Common myeloid progenitor, CD34-positive (primary cell): Measurements from ENCODE around the gene ERC2.

Source experiments
- CTCF ChIA-PET: fragments of 350-600 bp; sonication (Branson Sonifier 250); formaldehyde crosslinking; loops from one replicate; lab custom pipeline; 2021; ENCODE audit warnings: antibody characterized with exemption; lab: Charles Lee
- POLR2A ChIA-PET: fragments of 350-600 bp; sonication (Branson Sonifier 250); formaldehyde crosslinking; loops from one replicate; lab custom pipeline; 2021; ENCODE audit warnings: antibody characterized with exemption; lab: Charles Lee
- DNase-seq, 3 donors: peaks; one replicate each; pipeline versions ENCODE4 v3.0.0 to v3.0.0-alpha.2; 2013
- H3K27ac ChIP-seq, 2 experiments: 1 replicate in 1 of 2; 2 replicates in 1 of 2; pipeline ENCODE4 v1.7.0; 2013; ENCODE audit warnings: inconsistent platforms in 2 of 2, low read length in 2 of 2, mild to moderate bottlenecking in 2 of 2, low read depth in 1 of 2, moderate library complexity in 1 of 2; ENCODE audit not compliant: severe bottlenecking in 2 of 2, insufficient read depth in 1 of 2, poor library complexity in 1 of 2
- H3K27me3 ChIP-seq, 5 experiments: replicated peaks in 2 of 5; 1 replicate in 3 of 5; 2 replicates in 2 of 5; pipeline versions ENCODE4 v1.6.1 to v1.7.0; 2013; ENCODE audit warnings: low read length in 4 of 5, mild to moderate bottlenecking in 2 of 5, moderate library complexity in 2 of 5, inconsistent platforms in 1 of 5; ENCODE audit not compliant: insufficient read depth in 5 of 5, control insufficient read depth in 4 of 5
- H3K36me3 ChIP-seq, 4 experiments: 1 replicate in 2 of 4; 2 replicates in 2 of 4; pipeline versions ENCODE4 v1.6.1 to v1.7.0; 2013; ENCODE audit warnings: low read length in 3 of 4, control low read depth in 1 of 4, mild to moderate bottlenecking in 1 of 4; ENCODE audit not compliant: control insufficient read depth in 4 of 4, insufficient read depth in 4 of 4
- H3K4me1 ChIP-seq, 4 experiments: 1 replicate in 3 of 4; 2 replicates in 1 of 4; pipeline versions ENCODE4 v1.6.1 to v1.7.1; 2013; ENCODE audit warnings: low read length in 3 of 4, mild to moderate bottlenecking in 3 of 4, control low read depth in 1 of 4, inconsistent platforms in 1 of 4, moderate library complexity in 1 of 4; ENCODE audit not compliant: control insufficient read depth in 4 of 4, insufficient read depth in 4 of 4; ENCODE audit errors: control extremely low read depth in 1 of 4
- H3K4me3 ChIP-seq, 7 experiments: 1 replicate in 4 of 7; 2 replicates in 3 of 7; pipeline versions ENCODE4 v1.5.1 to v1.7.0; 2013; ENCODE audit warnings: mild to moderate bottlenecking in 7 of 7, low read length in 6 of 7, moderate library complexity in 6 of 7, inconsistent platforms in 2 of 7, low read depth in 2 of 7, control low read depth in 1 of 7; ENCODE audit not compliant: insufficient read depth in 4 of 7, control insufficient read depth in 1 of 7; ENCODE audit errors: extremely low read depth in 1 of 7
- H3K9me3 ChIP-seq, 5 experiments: 1 replicate in 4 of 5; 2 replicates in 1 of 5; pipeline versions ENCODE4 v1.6.1 to v1.7.1; 2013; ENCODE audit warnings: low read length in 4 of 5, mild to moderate bottlenecking in 2 of 5, inconsistent platforms in 1 of 5, low read depth in 1 of 5, moderate library complexity in 1 of 5; ENCODE audit not compliant: control insufficient read depth in 4 of 5, insufficient read depth in 2 of 5; ENCODE audit errors: control extremely low read depth in 1 of 5
- WGBS: methylation state at CpG from one replicate; pipeline ENCODE4 v1.1.5; 2013; ENCODE audit not compliant: insufficient coverage; 5-methylcytosine and 5-hydroxymethylcytosine counted together

Gene ERC2

DNA sequence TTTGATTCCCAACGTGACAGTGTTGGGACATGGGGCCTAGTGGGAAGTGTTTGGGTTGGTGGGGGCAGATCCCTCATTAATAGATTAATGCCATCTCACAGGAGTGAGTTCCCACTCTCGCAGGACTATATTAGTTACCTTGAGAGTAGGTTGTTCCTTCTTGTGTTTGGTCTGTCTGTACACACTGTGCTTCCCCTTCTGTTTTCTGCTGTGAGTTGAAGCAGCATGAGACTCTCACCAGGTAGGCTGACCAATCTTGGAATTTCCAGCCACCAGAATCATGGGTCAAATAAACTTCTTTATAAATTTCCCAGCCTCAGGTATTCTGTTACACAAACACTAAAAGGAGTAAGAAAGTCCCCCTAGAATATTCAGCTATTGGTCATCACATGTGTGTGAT is 145.4 kb downstream of the ERC2 start:
- no peak overlapping the region for H3K4me3 ChIP-seq
- DNase-seq = no peak
- H3K27ac ChIP-seq = no peak overlapping the region
- no peaks in the 10 kb centered on the region for H3K9me3 ChIP-seq
- POLR2A ChIA-PET = no interaction called here
- H3K4me1 ChIP-seq = no peaks in the 10 kb centered on the region
- CTCF ChIA-PET = no interaction called here
- H3K27me3 ChIP-seq = peaks cover 0 to 2% (median 0%) of the 10 kb centered on the region in 5 experiments
- WGBS = 90% methylated on average over 2 of the region's 2 CpGs
- H3K36me3 ChIP-seq = no peaks in the 10 kb centered on the region

DNA sequence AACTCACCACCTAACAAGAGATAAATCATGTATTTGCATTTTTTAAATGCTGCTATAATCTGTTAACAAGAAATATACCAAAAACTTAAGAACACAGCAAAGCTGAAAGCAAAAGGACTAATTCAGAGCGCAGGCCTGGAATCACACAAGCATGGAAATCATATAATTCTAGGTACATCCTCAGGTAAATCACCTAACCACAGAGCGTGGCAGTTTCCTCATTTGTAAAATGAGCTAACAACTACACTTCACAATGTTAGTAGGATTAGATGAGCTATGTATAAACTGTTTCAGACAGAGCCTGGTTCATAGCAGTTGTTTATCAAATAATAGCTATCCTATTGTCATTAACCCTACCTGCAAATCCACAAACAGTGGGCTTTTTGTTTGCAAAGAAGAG is 146.4 kb downstream of the ERC2 start:
- DNase-seq = peak in 1 of 3 donors; percentile 16
- H3K27me3 ChIP-seq = no peaks in the 10 kb centered on the region
- no CpG with 5 or more reads among the region's 2 CpGs for WGBS
- H3K27ac ChIP-seq = no peak overlapping the region
- no peaks in the 10 kb centered on the region for H3K9me3 ChIP-seq
- CTCF ChIA-PET = no interaction called here
- H3K36me3 ChIP-seq = no peaks in the 10 kb centered on the region
- H3K4me1 ChIP-seq = no peaks in the 10 kb centered on the region
- no peak overlapping the region for H3K4me3 ChIP-seq
- POLR2A ChIA-PET = no interaction called here

DNA sequence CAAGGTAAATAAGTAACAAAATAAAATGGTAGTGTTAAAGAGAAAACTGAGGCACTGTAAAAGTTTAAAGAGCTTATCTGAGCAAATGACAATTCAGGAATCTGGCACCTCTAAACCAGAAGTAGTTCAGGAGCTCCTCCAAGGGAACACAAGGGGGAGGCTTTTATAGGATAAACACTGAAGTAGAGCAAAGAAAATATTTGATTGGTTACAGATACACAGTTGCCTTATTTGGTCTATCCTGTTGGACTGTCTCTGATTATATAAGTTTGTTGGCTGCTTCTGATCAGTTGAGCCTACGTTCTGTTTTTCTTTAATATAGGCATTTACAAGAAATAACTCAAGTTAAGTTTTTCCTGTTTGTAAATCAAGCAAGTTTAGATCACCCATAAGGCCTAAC is 146.9 kb downstream of the ERC2 start:
- CTCF ChIA-PET = no interaction called here
- POLR2A ChIA-PET = no interaction called here
- Histone ChIP-seq H3K4me3 (no peak overlapping the region), H3K27me3 (no peaks in the 10 kb centered on the region), H3K27ac (no peak overlapping the region), H3K36me3 (no peaks in the 10 kb centered on the region), H3K9me3 (no peaks in the 10 kb centered on the region), H3K4me1 (no peaks in the 10 kb centered on the region)
- no CpG with 5 or more reads among the region's 1 CpG for WGBS
- no peak for DNase-seq

DNA sequence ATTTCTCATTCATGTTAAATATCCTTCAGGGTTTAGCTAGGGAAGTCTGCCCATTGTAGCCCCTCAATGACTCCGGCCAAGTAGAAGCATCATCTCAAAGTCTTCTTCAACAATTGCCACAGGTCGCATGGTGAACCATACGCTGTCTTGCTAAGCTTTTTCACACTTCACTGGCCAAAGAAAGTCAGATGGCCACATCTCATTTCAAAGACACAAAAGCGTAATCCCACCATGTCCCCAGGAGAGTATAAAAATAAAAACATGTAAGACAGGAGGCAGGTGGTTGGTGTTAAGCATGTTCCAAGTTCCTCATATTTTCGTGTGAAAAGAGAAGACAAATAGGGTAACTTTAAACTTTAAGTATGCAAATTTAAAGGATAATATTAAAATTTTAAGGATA is 147.4 kb downstream of the ERC2 start:
- DNase-seq = no peak
- Histone ChIP-seq H3K4me3 (no peak overlapping the region), H3K27me3 (no peaks in the 10 kb centered on the region), H3K36me3 (no peaks in the 10 kb centered on the region), H3K27ac (no peak overlapping the region), H3K9me3 (no peaks in the 10 kb centered on the region), H3K4me1 (no peaks in the 10 kb centered on the region)
- POLR2A ChIA-PET = no interaction called here
- CTCF ChIA-PET = no interaction called here
- 83% methylated on average over 4 of the region's 5 CpGs for WGBS

DNA sequence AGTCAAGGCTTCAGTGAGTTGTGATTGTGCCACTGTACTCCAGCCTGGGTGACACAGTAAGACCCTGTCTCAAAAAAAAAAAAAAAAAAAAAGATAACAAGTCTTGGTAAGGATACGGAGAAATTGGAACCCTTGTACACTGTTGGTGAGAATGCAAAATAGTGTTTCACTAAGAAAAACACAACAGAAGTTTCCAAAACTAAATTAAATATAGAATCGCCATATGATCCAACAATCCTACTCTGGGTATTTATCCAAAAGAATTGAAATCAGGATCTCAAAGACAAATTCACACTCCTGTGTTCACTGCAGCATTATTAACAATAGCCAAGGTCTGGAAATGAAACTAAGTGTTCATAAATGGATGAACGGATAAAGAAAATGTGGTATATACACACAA is 149.4 kb downstream of the ERC2 start:
- H3K4me1 ChIP-seq = no peaks in the 10 kb centered on the region
- no peaks in the 10 kb centered on the region for H3K27me3 ChIP-seq
- WGBS = 100% methylated on average over 1 of the region's 3 CpGs
- no peaks in the 10 kb centered on the region for H3K36me3 ChIP-seq
- ChIA-PET CTCF (no interaction called here), POLR2A (no interaction called here)
- H3K27ac ChIP-seq = no peak overlapping the region
- no peak for DNase-seq
- H3K4me3 ChIP-seq = no peak overlapping the region
- no peaks in the 10 kb centered on the region for H3K9me3 ChIP-seq

DNA sequence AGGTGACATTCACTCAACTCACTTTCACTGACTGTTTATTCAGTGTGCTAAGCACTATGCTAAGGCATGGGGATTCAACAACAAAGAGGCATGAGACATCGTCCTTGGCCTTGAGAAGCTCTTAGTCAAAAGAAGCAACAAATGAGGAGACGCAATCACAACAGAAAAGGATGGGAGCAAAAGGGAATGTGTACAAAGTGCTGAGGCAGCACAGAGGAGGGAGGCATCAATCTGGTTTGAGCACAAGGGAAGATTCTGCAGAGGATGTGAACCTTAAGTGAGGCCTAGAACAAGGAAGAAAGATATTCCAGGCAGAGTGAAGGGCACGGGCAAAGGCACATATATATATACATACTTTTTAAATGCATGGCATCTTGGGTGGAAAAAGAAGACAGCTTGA is 151.3 kb downstream of the ERC2 start:
- DNase-seq = no peak
- Histone ChIP-seq H3K4me1 (no peaks in the 10 kb centered on the region), H3K27me3 (no peaks in the 10 kb centered on the region), H3K4me3 (no peak overlapping the region), H3K27ac (no peak overlapping the region), H3K9me3 (no peaks in the 10 kb centered on the region), H3K36me3 (no peaks in the 10 kb centered on the region)
- POLR2A ChIA-PET = no interaction called here
- 100% methylated on average over 2 of the region's 3 CpGs for WGBS
- CTCF ChIA-PET = no interaction called here

DNA sequence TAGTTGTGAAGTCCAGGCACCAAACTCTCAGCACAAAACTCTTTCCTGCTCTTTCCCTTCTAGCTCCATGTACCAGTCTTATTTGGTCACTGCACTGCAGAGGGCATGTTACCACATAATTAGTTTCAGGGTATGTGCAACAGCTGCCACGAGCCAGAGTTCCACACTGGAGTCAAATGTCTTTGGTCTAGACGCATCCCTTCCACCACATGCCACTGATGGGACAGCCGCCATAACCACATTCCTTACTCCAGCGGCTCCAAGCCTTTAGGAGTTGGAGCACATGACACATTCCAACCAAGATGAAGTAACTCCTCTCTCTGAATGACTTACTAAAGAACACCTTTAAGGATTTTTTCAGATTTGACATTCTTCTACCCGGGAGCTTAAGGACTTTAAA is 153.4 kb downstream of the ERC2 start:
- ChIA-PET POLR2A (interaction anchor here (0.5 kb wide), 1 partner anchor 1781 kb away, joined by 3 read pairs; no protein-coding TSS in a partner anchor), CTCF (no interaction called here)
- 92% methylated on average over 2 of the region's 5 CpGs for WGBS

More for the DNA sequence above, 153.4 kb downstream of the ERC2 start:
- no peak for DNase-seq
- Histone ChIP-seq H3K4me1 (no peaks in the 10 kb centered on the region), H3K9me3 (no peaks in the 10 kb centered on the region), H3K27ac (no peak overlapping the region), H3K4me3 (no peak overlapping the region), H3K27me3 (no peaks in the 10 kb centered on the region), H3K36me3 (no peaks in the 10 kb centered on the region)
